HAP-1 (cell line): ENCODE measurements around the gene PDSS2.
"Not testable (repeated sequence)": the region's sequence is repeated elsewhere in the genome, so short reads cannot be mapped to it uniquely, and the experiment has no call there.

Experiments used
- DNase-seq, 2 experiments: peaks; one replicate each; pipeline ENCODE4 v3.0.0-alpha.2; 2016 to 2020; ENCODE audit warnings: low spot score in 2 of 2
- H3K27me3 ChIP-seq: fragments of 250-450 bp; sonication (Bioruptor Pico); 2 replicates; pipeline ENCODE4 v1.5.1; 2020; ENCODE audit warnings: low read depth, mild to moderate bottlenecking, moderate library complexity
- H3K36me3 ChIP-seq: fragments of 250-450 bp; sonication (Bioruptor Pico); replicated peaks from 2 replicates; pipeline ENCODE4 v1.5.1; 2020; ENCODE audit warnings: mild to moderate bottlenecking
- H3K4me1 ChIP-seq: fragments of 250-450 bp; sonication (Bioruptor Pico); 2 replicates; pipeline ENCODE4 v1.5.1; 2020; ENCODE audit warnings: mild to moderate bottlenecking
- H3K4me3 ChIP-seq: fragments of 250-450 bp; sonication (Bioruptor Pico); 2 replicates; pipeline ENCODE4 v1.5.1; 2020; ENCODE audit warnings: mild to moderate bottlenecking, moderate library complexity
- H3K9me3 ChIP-seq: fragments of 250-450 bp; sonication (Bioruptor Pico); 2 replicates; pipeline ENCODE4 v1.5.1; 2020; ENCODE audit warnings: mild to moderate bottlenecking, moderate library complexity
- in situ Hi-C: fragments of 300-500 bp; cut with MboI; formaldehyde crosslinking; loops from 3 replicates; pipeline ENCODE4 v1.14.3; 2020; ENCODE audit warnings: low sequenced_read_pairs, inconsistent platforms, mixed read lengths

PDSS2 gene

GRCh38 chr6:107489636-107490565, 30.5 kb upstream of the PDSS2 start, which contains the start of gene SOBP:
Gene SOBP (plus strand): TSS chr6:107490117. CDS start chr6:107490617, 500 bp downstream.
- in situ Hi-C loops, result loop anchor here (10.0 kb wide), 1 partner anchor 355 kb away; no protein-coding TSS in a partner anchor
- H3K9me3 ChIP-seq, result no peaks in the 10 kb centered on the region
- peaks cover 37% of the 10 kb centered on the region for H3K4me1 ChIP-seq
- H3K27me3 ChIP-seq, result no peaks in the 10 kb centered on the region
- DNase-seq, result peak; percentile 85 to 91
- no peaks in the 10 kb centered on the region for H3K36me3 ChIP-seq
- peak within 1 kb of the TSS; percentile 72 for H3K4me3 ChIP-seq

DNA sequence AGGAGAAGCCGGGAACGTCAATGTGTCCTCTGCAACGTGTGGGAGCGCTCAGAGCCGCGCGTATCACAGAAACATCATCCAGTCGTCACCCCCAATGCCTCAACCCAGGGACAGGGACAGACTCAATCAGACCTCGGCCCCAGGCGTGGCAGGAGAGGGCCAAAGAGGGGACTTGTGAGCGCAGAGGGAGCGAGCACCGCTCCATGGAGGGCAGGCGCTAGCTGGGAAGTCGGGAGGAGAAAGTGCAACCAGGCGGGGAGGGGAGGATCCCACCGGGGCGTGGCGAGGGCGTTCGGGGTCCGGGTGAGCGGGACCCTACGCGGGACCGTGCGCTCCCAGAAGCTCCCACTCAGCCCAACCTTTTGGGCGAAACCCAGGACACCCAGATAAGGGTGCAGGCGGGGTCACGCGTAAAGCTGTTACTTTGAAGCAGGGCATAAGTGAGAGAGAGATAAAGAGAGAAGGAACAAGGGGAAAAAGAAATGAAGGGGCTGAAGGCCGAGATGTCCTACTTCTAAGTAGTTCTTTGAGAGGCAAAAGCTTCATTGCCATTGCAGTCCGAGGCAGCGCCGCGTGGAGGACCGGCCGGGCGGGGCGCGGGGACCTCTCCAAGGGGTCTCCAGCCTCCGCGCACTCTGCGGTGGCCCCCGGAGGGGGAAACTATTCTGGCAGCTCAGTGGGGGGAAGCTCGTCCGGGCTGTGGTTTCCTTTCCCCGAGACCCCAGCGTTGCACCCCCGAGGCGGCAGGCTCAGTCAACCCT, 29.7 kb upstream of the PDSS2 start:
- Histone ChIP-seq H3K4me1 (peaks cover 28% of the 10 kb centered on the region), H3K4me3 (peak overlapping the region; percentile 57), H3K27me3 (no peaks in the 10 kb centered on the region), H3K9me3 (no peaks in the 10 kb centered on the region), H3K36me3 (no peaks in the 10 kb centered on the region)
- in situ Hi-C loops, result no loop called here
- DNase-seq, result peak; percentile 55 to 85

DNA sequence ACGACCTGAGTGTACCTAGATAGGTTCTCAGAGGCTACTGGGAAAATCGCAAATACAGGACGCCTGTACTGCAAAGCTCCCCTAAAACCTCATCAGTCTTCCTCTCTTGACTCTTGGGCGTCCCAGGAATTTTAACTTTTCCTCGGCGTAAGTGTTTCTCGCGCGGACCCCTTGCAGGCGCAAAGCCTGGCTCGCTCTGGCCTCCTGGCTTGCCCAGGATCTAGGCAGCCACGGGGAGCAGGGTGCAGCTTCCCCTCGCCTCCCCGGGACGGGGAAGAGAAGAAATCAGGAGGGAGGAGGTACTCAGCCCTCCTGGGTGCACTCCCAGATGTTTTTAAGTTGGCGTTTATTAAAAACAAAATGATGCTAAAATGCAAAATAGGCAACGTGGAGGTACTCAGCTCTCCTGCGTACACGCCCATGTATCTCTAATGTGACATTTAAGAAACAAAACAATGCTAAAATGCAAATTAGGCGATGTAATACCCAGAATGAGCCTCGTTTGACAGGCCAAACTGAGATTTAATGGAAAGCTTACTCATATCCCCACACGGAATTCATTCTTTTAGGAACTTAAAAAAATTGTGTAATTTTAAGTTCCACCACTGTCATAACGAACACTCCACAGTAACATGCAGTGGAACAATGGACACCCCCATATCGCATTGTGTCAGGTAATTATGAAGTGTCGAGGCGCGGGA, 29.0 kb upstream of the PDSS2 start:
- Histone ChIP-seq H3K4me3 (peak overlapping the region; percentile 57), H3K4me1 (peaks cover 21% of the 10 kb centered on the region), H3K27me3 (no peaks in the 10 kb centered on the region), H3K9me3 (no peaks in the 10 kb centered on the region), H3K36me3 (no peaks in the 10 kb centered on the region)
- in situ Hi-C loops, result no loop called here
- peak in 1 of 2 experiments; percentile 48 for DNase-seq

- H3K36me3 ChIP-seq, result no peaks in the 10 kb centered on the region
- H3K4me3 ChIP-seq, result no peak overlapping the region
Measured at GRCh38 chr6:107485157-107485556, 25.8 kb upstream of the PDSS2 start.

GRCh38 chr6:107479089-107479690, 19.8 kb upstream of the PDSS2 start:
- no peaks in the 10 kb centered on the region for H3K9me3 ChIP-seq
- H3K36me3 ChIP-seq, result no peaks in the 10 kb centered on the region; the same call in 1 of the 2 replicates
- H3K4me1 ChIP-seq, result peaks cover 9% of the 10 kb centered on the region
- H3K27me3 ChIP-seq, result no peaks in the 10 kb centered on the region
- H3K4me3 ChIP-seq, result no peak overlapping the region
- DNase-seq, result no peak
- in situ Hi-C loops, result no loop called here

More at GRCh38 chr6:107485157-107485556, 25.8 kb upstream of the PDSS2 start:
- H3K9me3 ChIP-seq, result no peaks in the 10 kb centered on the region
- in situ Hi-C loops, result no loop called here
- H3K27me3 ChIP-seq, result no peaks in the 10 kb centered on the region
- peaks cover 25% of the 10 kb centered on the region for H3K4me1 ChIP-seq
- no peak for DNase-seq

DNA sequence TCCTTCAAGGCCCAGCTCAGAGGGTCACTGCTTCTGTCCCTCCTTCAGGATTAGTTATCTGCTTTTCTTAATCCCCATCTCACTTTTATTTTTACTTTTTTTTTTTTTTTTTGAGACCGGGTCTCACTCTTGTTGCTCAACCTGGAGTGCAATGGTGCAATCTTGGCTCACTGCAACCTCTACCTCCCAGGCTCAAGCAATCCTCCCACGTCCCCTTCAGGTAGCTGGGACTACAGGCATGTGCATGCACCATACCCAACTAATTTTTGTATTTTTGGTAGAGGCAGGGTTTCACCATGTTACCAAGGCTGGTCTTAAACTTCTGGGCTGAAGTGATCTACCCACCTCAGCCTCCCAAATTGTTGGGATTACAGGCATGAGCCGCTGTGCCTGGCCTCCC, 16.5 kb upstream of the PDSS2 start:
- H3K4me3 ChIP-seq, DNase-seq, H3K9me3 ChIP-seq, H3K27me3 ChIP-seq, in situ Hi-C loops, H3K4me1 ChIP-seq, H3K36me3 ChIP-seq: not testable (repeated sequence)

- H3K36me3 ChIP-seq, H3K4me1 ChIP-seq, H3K27me3 ChIP-seq, H3K4me3 ChIP-seq, H3K9me3 ChIP-seq, DNase-seq, in situ Hi-C loops: not testable (repeated sequence)
Measured at GRCh38 chr6:107475360-107475759, 16.0 kb upstream of the PDSS2 start.

DNA sequence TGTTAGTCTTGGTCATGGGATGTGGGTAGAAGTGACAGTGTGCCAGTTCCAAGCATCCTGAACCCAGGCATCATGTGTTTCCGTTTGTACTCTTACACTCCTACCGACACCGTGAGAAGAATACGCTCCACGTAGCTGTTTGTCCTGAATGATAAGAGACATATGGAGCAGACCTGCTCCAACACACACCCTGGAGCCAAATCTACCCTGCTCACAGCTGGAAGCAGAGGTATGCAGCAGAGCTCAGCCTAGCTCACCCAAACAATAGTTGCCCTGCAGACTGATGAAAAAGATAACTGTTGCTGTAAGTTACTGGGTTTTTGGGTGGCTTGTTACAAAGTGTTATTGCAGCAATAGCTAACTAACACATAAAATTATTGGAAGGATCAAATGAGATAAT, 14.3 kb upstream of the PDSS2 start:
- in situ Hi-C loops, result no loop called here
- no peak for DNase-seq
- H3K36me3 ChIP-seq, result no peaks in the 10 kb centered on the region; the same call in 1 of the 2 replicates
- H3K4me1 ChIP-seq, result no peaks in the 10 kb centered on the region
- no peaks in the 10 kb centered on the region for H3K27me3 ChIP-seq
- H3K9me3 ChIP-seq, result no peaks in the 10 kb centered on the region
- no peak overlapping the region for H3K4me3 ChIP-seq

DNA sequence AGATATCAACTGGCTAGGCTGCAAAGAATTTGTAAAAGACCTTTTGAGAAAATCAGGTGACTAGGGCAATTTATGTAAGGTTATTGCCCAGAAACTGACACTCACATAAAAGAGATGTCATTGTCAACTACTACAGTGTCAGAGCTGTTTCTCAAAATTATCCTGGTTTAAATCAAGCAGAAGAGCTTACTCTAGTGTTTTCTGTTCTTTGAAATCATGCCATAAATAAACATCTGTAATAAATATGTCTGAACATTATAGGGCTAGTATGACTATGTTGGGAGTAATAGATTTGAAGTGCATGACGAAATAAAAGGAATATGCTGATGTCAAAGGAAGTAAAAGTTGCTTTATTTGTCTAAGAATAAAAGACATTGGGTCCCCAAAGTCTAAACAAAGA, 11.0 kb upstream of the PDSS2 start:
- no peaks in the 10 kb centered on the region for H3K9me3 ChIP-seq
- no peaks in the 10 kb centered on the region for H3K4me1 ChIP-seq
- no peaks in the 10 kb centered on the region for H3K36me3 ChIP-seq
- in situ Hi-C loops, result no loop called here
- no peaks in the 10 kb centered on the region for H3K27me3 ChIP-seq
- no peak overlapping the region for H3K4me3 ChIP-seq
- no peak for DNase-seq

DNA sequence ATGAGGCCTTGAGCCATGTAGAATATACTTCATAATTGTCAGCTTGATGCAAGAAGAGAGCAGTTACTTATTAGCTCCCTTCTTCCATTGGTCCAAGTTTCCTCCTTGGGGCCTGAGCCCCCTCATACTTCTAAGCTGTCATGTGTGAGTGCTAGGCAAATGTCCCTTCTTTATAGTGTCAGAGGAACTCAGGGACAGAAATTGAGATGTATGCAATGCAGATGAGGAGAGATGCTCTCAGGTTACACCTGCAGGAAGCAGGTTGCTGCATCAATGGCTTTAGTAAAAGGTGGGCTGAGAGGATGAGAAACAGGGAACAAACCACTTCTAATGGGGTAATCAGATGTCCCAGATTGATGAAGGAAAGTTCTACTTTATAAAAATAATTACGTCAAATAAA, 6.7 kb upstream of the PDSS2 start:
- H3K4me1 ChIP-seq, result no peaks in the 10 kb centered on the region
- H3K27me3 ChIP-seq, result no peaks in the 10 kb centered on the region
- H3K9me3 ChIP-seq, result no peaks in the 10 kb centered on the region
- in situ Hi-C loops, result no loop called here
- H3K4me3 ChIP-seq, result no peak overlapping the region
- H3K36me3 ChIP-seq, result no peaks in the 10 kb centered on the region
- no peak for DNase-seq

GRCh38 chr6:107460083-107460631, 793 bp upstream of the PDSS2 start:
- no peaks in the 10 kb centered on the region for H3K9me3 ChIP-seq
- peaks cover 2% of the 10 kb centered on the region; the same call in 1 of the 2 replicates for H3K36me3 ChIP-seq
- peak in 1 of 2 experiments; percentile 13 for DNase-seq
- H3K4me3 ChIP-seq, result peak overlapping the region; percentile 90
- H3K27me3 ChIP-seq, result no peaks in the 10 kb centered on the region
- peaks cover 14% of the 10 kb centered on the region for H3K4me1 ChIP-seq
- in situ Hi-C loops, result no loop called here

DNA sequence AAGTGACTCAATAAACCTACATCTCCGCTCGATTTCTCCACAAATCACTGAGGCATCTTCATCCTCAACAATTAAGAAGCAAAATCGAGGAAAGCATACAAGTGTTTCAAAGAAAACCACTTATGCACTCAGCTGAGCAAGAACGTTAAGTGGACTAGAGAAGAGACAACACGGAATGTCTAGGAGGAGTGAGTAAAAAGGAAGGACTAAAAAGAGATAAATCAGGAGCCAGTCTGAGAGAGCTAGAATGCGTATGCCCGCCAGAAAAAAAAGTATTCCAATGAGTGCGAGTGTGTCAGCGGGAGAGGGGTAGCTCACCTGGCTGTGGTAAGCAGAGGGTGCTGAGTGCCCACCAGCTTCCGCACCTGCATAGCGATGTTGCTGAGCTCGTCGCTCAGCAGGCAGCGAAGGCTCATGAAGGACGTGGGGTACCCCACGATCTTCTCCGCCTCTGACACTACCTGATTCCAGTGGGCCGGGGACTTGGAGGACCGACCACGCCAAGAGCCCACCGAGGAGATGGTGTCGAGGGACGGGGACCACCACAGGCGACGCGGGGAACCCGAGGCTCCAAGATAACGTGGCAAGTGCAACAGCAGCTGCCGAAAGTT, 587 bp downstream of the PDSS2 start:
- peak in 1 of 2 experiments; percentile 38 for DNase-seq

More for the DNA sequence above, 587 bp downstream of the PDSS2 start:
- no peaks in the 10 kb centered on the region for H3K27me3 ChIP-seq
- peak overlapping the region; percentile 90 for H3K4me3 ChIP-seq
- peaks cover 14% of the 10 kb centered on the region for H3K4me1 ChIP-seq
- H3K36me3 ChIP-seq, result peaks cover 4% of the 10 kb centered on the region; the same call in 1 of the 2 replicates
- in situ Hi-C loops, result no loop called here
- H3K9me3 ChIP-seq, result no peaks in the 10 kb centered on the region
